HG02981 (cell line): ENCODE measurements around the gene SMIM45.
A peak's percentile ranks its signal among the peaks of the same experiment; 100 is the strongest.

Experiments
- ATAC-seq: cut with Tn5 transposase; IDR thresholded peaks from one replicate; pipeline ENCODE4 v1.9.1; 2021; ENCODE audit warnings: mild to moderate bottlenecking, moderate library complexity; ENCODE audit not compliant: unreplicated experiment

SMIM45 gene

DNA sequence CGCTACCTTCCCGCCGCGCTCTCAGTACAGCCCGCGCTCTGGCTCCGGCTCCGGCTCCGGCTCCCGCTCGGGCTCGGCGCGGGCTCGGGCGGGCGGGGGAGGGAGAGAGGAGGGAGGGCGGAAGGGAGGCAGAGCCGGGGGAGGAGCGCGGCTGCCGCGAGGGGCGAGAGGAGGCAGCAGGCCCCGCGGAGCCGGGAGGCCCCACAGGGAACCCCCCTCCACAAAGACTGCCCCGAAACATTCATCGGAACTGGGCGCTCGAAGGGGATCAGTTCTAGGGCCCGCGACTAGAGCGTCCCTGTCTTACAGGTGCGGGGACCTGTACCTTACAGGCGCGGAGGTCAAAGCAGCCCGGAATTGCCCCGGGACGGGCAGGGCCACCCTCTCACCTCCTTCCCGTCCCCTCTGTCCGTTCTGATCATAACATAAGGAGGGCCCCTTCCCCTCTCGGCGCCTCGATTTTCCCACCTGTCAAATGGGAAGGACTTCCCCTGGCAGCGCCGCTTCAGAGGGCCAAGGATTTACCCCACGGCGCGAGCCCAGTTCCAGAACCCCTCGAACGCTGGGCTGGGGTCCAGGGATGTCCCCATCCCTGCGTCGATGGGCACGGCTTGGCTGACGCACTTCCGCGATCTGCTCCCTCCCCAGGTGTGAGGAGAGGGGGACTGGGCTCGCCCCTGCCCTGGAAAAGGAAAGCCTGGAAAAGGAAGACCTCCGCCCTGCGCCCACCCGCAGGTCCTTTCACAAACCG, 36.7 kb upstream of the SMIM45 start, which contains the start of gene SHISA8:
Gene SHISA8 (minus strand): TSS at position 40 of the 751 bp plus-strand sequence. CDS start 407 bp downstream, outside the sequence.
- ATAC-seq: no peak

- ATAC-seq: no peak
Observed at GRCh38 chr22:41915786-41916493, 36.0 kb upstream of the SMIM45 start.

GRCh38 chr22:41916745-41917358, 35.1 kb upstream of the SMIM45 start:
- no peak for ATAC-seq

- no peak for ATAC-seq
Observed at GRCh38 chr22:41917375-41917902, 34.5 kb upstream of the SMIM45 start.

GRCh38 chr22:41917903-41918791, 33.8 kb upstream of the SMIM45 start:
- no peak for ATAC-seq

DNA sequence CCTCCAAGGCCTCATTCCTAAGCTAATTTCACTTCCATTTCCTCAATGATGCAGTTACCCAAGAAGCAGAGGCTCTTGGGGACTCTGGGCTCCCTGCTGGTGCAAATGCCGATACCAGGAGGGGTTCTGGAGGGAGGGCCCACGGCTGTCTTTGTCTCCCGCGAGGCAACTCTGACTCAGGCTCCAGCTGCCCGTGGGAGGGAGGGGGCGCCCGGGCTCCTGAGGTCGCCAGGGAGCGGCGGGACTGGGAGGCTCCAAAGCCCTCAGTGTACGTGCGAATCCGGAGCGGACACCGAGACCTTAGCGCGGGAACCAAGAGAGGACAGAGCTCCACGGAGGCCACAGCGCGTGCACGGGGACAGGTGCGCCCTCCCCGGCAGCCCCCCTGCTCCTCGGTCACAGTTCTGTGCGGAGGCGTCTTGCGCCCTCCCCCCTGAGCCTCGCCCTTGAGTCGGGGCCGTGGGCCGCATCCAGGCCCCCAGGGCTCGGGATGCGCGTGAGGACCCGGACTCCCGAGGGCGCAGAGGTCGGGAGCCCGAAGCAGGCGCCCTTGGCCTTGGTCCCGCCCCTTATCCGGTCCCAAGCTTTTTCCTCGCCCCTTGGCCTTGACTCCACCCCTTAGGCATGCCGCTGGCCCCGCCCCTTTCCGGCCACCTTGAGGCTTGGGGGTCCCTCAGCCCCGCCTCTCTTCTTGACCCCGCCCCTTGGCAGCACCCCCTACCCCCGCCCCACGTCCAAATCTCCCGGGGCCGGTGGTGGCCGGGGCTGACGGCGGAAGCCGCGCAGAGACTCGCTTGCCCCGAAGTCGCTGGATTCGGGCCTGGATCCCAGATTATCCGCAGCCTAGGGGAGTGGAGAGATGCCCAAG, 32.4 kb upstream of the SMIM45 start:
- peak; percentile 50 for ATAC-seq

GRCh38 chr22:41920271-41920976, 31.5 kb upstream of the SMIM45 start:
- peak; percentile 14 for ATAC-seq

DNA sequence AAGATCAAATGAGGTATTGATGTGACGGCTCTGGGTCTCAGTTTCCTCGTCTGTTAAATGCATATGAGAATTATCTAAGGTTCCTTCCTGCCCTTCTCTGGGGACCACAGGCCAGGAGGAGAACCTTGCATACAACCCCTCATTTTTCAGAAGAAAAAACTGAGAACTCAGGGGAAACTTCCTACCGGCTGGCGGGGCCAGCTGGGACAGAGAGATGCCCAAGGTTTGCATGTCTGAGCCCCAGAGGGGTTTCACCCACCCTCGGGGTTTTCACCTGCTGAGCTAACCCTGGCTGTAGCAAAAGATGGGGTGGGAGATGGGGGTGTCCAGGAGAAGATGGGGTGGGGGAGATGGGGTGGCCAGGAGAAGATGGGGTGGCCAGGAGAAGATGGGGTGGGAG, 29.6 kb upstream of the SMIM45 start:
- no peak for ATAC-seq

GRCh38 chr22:41922940-41923594, 28.9 kb upstream of the SMIM45 start:
- no peak for ATAC-seq

DNA sequence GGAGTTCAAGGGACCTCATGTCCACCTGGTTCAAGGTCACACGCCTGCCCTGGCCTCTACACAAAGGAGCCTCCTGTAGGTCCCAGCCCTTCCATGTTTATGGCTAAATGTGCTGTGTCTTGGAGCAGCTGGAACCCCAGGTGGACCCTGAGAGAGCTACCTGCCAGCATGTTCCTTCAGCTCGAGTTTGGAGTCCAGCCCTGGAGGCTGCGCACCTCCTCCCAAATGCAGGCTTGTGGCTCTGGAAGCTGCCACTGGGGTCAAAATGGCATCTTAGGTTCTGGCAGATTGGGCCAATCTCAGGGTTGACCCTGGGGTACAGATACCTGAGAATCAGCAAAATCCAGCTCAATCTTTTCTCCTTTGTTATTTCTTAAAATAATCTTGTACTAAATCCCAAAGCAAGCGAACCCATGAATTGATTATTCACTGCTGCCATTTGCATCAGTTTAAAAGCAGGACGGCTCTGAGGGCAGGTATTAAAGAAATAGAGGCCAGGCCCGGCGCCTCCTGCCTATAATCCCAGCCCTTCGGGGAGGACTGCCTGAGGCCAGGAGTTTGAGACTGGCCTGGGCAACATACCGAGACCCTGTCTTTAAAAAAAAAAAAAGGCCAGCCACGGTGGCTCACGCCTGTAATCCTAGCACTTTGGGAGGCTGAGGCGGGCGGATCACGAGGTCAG, 28.2 kb upstream of the SMIM45 start:
- ATAC-seq: no peak

- no peak for ATAC-seq
Observed at GRCh38 chr22:41925783-41926460, 26.0 kb upstream of the SMIM45 start.

DNA sequence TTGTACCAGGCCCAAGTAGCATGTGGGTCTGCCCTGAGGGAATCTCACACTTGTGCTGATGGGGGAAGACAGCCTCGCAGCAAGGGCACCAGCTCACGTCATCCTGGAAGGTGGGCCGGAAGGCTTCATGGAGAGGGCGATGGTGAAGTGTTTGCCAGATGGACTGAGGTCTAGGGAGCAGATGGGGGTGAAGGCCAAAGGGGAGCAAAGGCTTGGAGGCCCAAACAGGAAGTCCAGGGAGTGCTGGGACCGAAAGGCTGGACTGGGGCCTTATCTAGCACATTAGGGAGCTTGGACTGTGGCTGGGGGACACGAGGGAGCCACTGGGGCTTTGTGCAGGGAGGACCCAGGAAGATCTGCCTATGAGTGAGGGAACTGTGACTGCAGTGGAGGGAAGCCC, 24.1 kb upstream of the SMIM45 start:
- ATAC-seq: no peak

DNA sequence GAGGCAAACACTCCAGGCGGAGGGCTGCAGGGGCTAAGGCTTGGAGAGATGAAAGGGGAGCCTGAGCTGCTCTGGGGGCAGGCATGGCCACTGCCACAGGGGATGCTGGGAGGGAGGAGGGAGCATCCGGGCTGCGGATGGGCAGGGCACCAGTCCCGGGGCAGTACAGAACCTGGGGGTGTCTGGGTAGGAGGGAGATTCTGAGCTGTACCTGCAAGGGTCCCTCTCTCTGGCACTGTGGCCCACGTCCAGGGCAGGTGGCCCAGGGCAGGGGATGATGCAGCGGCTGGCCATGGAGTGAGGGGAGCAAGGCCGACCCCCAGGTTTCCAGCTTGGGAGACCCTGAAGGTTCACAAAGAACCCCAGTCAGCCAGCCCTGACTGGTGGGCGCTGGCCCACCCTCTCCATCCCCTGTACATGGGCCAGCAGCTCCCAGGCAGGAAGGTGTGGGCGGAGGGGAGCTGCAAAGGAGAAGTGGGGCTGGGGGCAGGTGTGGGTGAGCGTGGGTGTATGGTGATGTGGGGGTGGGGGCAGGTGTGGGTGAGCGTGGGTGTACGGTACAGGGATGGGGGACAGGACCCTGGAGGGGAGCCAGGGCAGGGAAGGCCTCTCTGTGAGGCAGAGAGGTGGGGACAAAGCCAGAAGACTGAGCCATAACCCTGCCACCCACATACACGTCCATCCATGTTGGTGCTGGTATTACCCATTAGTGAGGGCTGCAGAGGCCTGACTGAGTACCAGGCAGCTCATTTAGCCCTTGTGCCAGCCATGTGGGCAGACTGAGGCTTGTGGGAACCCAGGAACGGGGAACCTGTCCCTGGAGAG, 23.1 kb upstream of the SMIM45 start:
- no peak for ATAC-seq

DNA sequence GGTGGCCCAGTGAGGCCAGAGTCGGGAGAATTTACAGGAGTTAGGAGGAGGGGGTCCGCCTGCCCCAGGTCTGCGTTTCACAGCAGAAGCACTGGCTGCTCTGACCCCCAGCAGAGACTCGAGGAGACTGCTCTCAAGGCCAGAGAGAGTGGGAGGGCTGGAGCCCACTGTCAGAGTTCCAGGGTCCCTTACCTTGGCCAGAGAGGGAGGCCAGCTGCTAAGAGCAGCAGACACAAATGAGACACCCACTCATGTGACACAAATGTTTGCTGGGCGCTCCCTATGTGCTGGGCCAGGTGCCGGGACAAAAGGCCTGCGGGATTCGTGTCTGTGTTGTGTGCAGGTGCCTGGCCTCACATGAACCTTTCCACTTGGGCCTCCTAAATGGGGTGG, 22.5 kb upstream of the SMIM45 start:
- no peak for ATAC-seq

- ATAC-seq: no peak
Observed at GRCh38 chr22:41931701-41932269, 20.2 kb upstream of the SMIM45 start.

- no peak for ATAC-seq
Observed at GRCh38 chr22:41932353-41932752, 19.6 kb upstream of the SMIM45 start.
